ENCODE measurements around the gene TRIM7.

GRCh38 chr5:181164076-181164952 is 40.7 kb downstream of the TRIM7 start:
- TF ChIP-seq CTCF (IDR thresholded peaks at IDR 0.05) (no peak), POLR2A (IDR thresholded peaks at IDR 0.05) (no peak)

Measured in esophagus squamous epithelium (tissue), 4 donors.